ENCODE measurements around the gene PPFIA3. TPM values are rescaled to one million over a fixed set of nuclear protein-coding genes. Genes with fewer than 3 reads are reported as not detected.

Gene PPFIA3
- total RNA-seq, 1 experiment from 2014 or later = 28.1 TPM

- ATAC-seq = no peak
- H3K9ac ChIP-seq (ENCODE audit: low read length) = no peak overlapping the region
- peaks cover 41 to 68% of the 10 kb centered on the region in 2 experiments for H3K36me3 ChIP-seq (ENCODE audit: control insufficient read depth in 1 of 2, insufficient read depth in 2 of 2, low read length in 2 of 2)
- no TSS peak for BruUV-seq (replicated peaks)
- H3K4me3 ChIP-seq (replicated peaks in 1 of 2; ENCODE audit: low read depth in 1 of 2, low read length in 2 of 2) = no peak overlapping the region
- H3K79me2 ChIP-seq (ENCODE audit: insufficient read depth, low read length) = peaks cover 99% of the 10 kb centered on the region
- TF ChIP-seq TCF7L2 (IDR thresholded peaks at IDR 0.05; ENCODE audit: borderline replicate concordance, extremely low read depth, insufficient read depth, insufficient read length) (no peak), RAD21 (IDR thresholded peaks at IDR 0.05; ENCODE audit: low read depth) (no peak), EGR1 (IDR thresholded peaks at IDR 0.05; ENCODE audit: low read depth) (no peak), EZH2phosphoT487 (IDR thresholded peaks at IDR 0.05; ENCODE audit: borderline replicate concordance) (no peak), ZFX (IDR thresholded peaks at IDR 0.05) (no peak), SP1 (IDR thresholded peaks at IDR 0.05; ENCODE audit: low read depth) (no peak), CTCF (IDR thresholded peaks at IDR 0.05 in 2 of 3, conservative IDR thresholded peaks at IDR 0.05 in 1 of 3; ENCODE audit: borderline replicate concordance in 1 of 3, insufficient read depth in 1 of 3, low read depth in 2 of 3, low read length in 2 of 3) (no peak), EZH2 (IDR thresholded peaks at IDR 0.05) (no peak)
- no peak for DNase-seq (ENCODE audit: low read depth, low spot score)
- no peak overlapping the region for H3K27ac ChIP-seq (ENCODE audit: low read depth, low read length)
- no peak overlapping the region for H3K4me2 ChIP-seq (ENCODE audit: low read length)
- H3K4me1 ChIP-seq (ENCODE audit: control insufficient read depth in 1 of 2, insufficient read depth in 2 of 2, low read length in 2 of 2) = peaks cover 0 to 3% of the 10 kb centered on the region in 2 experiments; a peak in 2 of 4 replicates
- intact Hi-C loops (cut with micrococcal nuclease) = no loop called here
- ChIA-PET RAD21 (ENCODE audit: low non-redundant PET in 1 of 2, low total read pairs in 2 of 2, uncharacterized antibody in 2 of 2, unreplicated experiment in 2 of 2) (no interaction called here), CTCF (no interaction called here), POLR2A (no interaction called here)
- H4K20me1 ChIP-seq (ENCODE audit: insufficient read depth) = peaks cover 37% of the 10 kb centered on the region; the same call in 1 of the 2 replicates
- H3K9me3 ChIP-seq (ENCODE audit: control insufficient read depth in 1 of 2, insufficient read depth in 1 of 2, low read depth in 1 of 2, low read length in 2 of 2) = no peaks in the 10 kb centered on the region
- H3K9me2 ChIP-seq (ENCODE audit: insufficient read depth) = no peaks in the 10 kb centered on the region
- H3K27me3 ChIP-seq (ENCODE audit: insufficient read depth, low read length) = no peaks in the 10 kb centered on the region
- no peak overlapping the region for H2AFZ ChIP-seq (ENCODE audit: low read depth, low read length, poor library complexity, severe bottlenecking)
Measured at GRCh38 chr19:49092686-49093085, 26.7 kb upstream of the PPFIA3 start.
